WI38 (cell line): ENCODE data around the gene RNASE7.

ENCODE experiments used
- H3K4me3 ChIP-seq: 2 replicates; pipeline ENCODE4 v1.5.1; 2011; ENCODE audit warnings: low read depth, mild to moderate bottlenecking, control low read depth, low read length
- CTCF ChIP-seq: IDR thresholded peaks from 2 replicates; pipeline ENCODE4 v1.5.1; 2012; ENCODE audit warnings: low read depth, mild to moderate bottlenecking, control low read depth, low read length

RNASE7 gene

GRCh38 chr14:21030531-21030930, 11.6 kb upstream of the RNASE7 start:
- TF ChIP-seq CTCF = no peak
- no peak overlapping the region for H3K4me3 ChIP-seq

GRCh38 chr14:21032326-21033132, 9.6 kb upstream of the RNASE7 start:
- H3K4me3 ChIP-seq = no peak overlapping the region
- no peak for TF ChIP-seq CTCF

- no peak for TF ChIP-seq CTCF
These were observed 8.9 kb upstream of the RNASE7 start for GRCh38 chr14:21033133-21033698.

GRCh38 chr14:21034707-21035106, 7.5 kb upstream of the RNASE7 start, which contains the start of gene RNASE13:
TSS of gene RNASE13 (minus strand) at chr14:21034807. CDS start at chr14:21034288, 519 bp downstream.
- H3K4me3 ChIP-seq = no peak within 1 kb of the TSS
- no peak for TF ChIP-seq CTCF

More at GRCh38 chr14:21033133-21033698, 8.9 kb upstream of the RNASE7 start:
- no peak overlapping the region for H3K4me3 ChIP-seq

- no peak for TF ChIP-seq CTCF
- no peak overlapping the region for H3K4me3 ChIP-seq
These were observed 5.4 kb upstream of the RNASE7 start for GRCh38 chr14:21036751-21037150.

GRCh38 chr14:21037156-21037555, 5.0 kb upstream of the RNASE7 start:
- no peak for TF ChIP-seq CTCF
- no peak overlapping the region for H3K4me3 ChIP-seq
